Measurements from ENCODE around the gene TULP3. TPM values are rescaled to one million over a fixed set of nuclear protein-coding genes. Genes with fewer than 3 reads are reported as not detected.

TULP3 gene
- total and polyA plus RNA-seq, 9 donors = 27.3 to 58.6 (median 42.1) TPM

GRCh38 chr12:2877047-2877952 lies 13.4 kb upstream of the TULP3 start, which contains the start of the genes FOXM1 and RHNO1:
FOXM1 (minus strand) TSS chr12:2877174; CDS start chr12:2874478, 2,696 bp downstream.
RHNO1 (plus strand) TSS chr12:2877223; CDS start chr12:2885367, 8,144 bp downstream.
- peak within 1 kb of the TSS; percentile 71 to 78 for H3K27ac ChIP-seq
- no peaks in the 10 kb centered on the region for H3K27me3 ChIP-seq
- 0 to 2% (median 0%) methylated on average over 48 to 70 of the region's 70 CpGs for WGBS, 3 donors
- intact Hi-C loops (cut with DNase I) = loop anchor here in 1 of 4 donors (10.0 kb wide), 1 partner anchor 158 kb away; no protein-coding TSS in a partner anchor
- peak; percentile 90 to 95 (median 93) for DNase-seq
- peak within 1 kb of the TSS; percentile 94 for H3K4me3 ChIP-seq
- H3K4me1 ChIP-seq (ENCODE audit: insufficient read depth) = peaks cover 5% of the 10 kb centered on the region
- TF ChIP-seq POLR2A (IDR thresholded peaks at IDR 0.05) = peak; percentile 52
- TF ChIP-seq CTCF (IDR thresholded peaks at IDR 0.05) = peak in 1 of 3 donors; percentile 14
- TF ChIP-seq EP300 (IDR thresholded peaks at IDR 0.05) = no peak
- H3K9me3 ChIP-seq = no peaks in the 10 kb centered on the region
- no peaks in the 10 kb centered on the region for H3K36me3 ChIP-seq

GRCh38 chr12:2877953-2878732 lies 12.5 kb upstream of the TULP3 start:
- Histone ChIP-seq H3K27me3 (no peaks in the 10 kb centered on the region), H3K9me3 (no peaks in the 10 kb centered on the region), H3K27ac (peak overlapping the region; percentile 71 to 78), H3K4me1 (ENCODE audit: insufficient read depth) (peaks cover 5% of the 10 kb centered on the region), H3K36me3 (no peaks in the 10 kb centered on the region), H3K4me3 (peak overlapping the region; percentile 94)
- intact Hi-C loops (cut with DNase I) = loop anchor here in 1 of 4 donors (10.0 kb wide), 1 partner anchor 157 kb away; no protein-coding TSS in a partner anchor
- TF ChIP-seq POLR2A (IDR thresholded peaks at IDR 0.05) = no peak
- no peak for TF ChIP-seq CTCF (IDR thresholded peaks at IDR 0.05)
- TF ChIP-seq EP300 (IDR thresholded peaks at IDR 0.05) = no peak
- DNase-seq = peak in 1 of 5 donors; percentile 25
- WGBS, 3 donors = 27 to 43% (median 29%) methylated on average over 16 of the region's 16 CpGs

DNA sequence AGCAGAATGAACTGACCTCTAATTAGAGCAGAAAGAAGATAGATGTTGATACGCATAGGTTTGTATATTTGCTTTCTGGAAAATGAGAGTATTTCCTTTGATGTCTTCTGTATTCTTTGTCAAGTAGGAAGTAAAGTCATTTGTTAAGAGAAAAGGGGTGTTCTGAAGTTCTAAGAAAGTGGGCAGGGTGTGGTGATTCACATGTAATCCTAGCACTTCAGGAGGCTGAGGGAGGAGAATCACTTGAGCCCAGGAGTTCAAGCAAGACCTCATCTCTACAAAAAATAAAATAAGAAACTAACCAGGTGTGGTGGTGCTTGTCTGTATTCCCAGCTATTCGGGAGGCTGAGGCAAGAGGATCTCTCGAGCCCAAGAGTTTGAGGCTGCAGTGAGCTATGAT lies 10.8 kb upstream of the TULP3 start:
- TF ChIP-seq POLR2A (IDR thresholded peaks at IDR 0.05) (no peak), EP300 (IDR thresholded peaks at IDR 0.05) (no peak), CTCF (IDR thresholded peaks at IDR 0.05) (no peak)
- Histone ChIP-seq H3K27me3 (no peaks in the 10 kb centered on the region), H3K9me3 (no peaks in the 10 kb centered on the region), H3K27ac (no peak overlapping the region), H3K4me1 (ENCODE audit: insufficient read depth) (peaks cover 5% of the 10 kb centered on the region), H3K4me3 (no peak overlapping the region), H3K36me3 (no peaks in the 10 kb centered on the region)
- DNase-seq = no peak
- WGBS, 3 donors = 96 to 99% (median 96%) methylated on average over 3 of the region's 3 CpGs
- intact Hi-C loops (cut with DNase I) = loop anchor here in 1 of 4 donors (10.0 kb wide), 2 partner anchors 45 to 155 kb away; partner anchors contain the start of gene NRIP2

DNA sequence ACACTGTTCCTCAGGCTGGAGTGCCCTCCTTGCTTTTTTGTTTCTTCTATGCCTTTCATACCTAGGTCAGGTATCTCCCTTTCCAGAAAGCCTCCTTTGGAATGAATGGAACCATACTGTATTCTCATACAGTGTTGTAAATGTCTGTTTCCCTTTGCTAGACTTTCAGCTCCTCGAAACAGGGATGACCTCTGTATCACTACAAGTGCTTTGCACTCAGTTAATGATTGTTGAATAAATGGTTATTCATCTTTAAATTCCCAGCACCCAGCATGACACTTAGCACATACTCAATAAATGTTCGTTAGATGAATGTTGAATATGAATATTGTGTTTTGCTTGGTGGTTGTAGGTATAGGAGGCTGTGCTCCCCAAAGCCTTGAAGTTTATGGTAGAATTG lies 5.9 kb upstream of the TULP3 start:
- Histone ChIP-seq H3K36me3 (no peaks in the 10 kb centered on the region), H3K27ac (no peak overlapping the region), H3K4me3 (no peak overlapping the region), H3K9me3 (no peaks in the 10 kb centered on the region), H3K27me3 (no peaks in the 10 kb centered on the region), H3K4me1 (ENCODE audit: insufficient read depth) (peaks cover under 1% of the 10 kb centered on the region)
- intact Hi-C loops (cut with DNase I) = loop anchor here in 1 of 4 donors (10.0 kb wide), 1 partner anchor 50 kb away; the partner anchor contains the start of gene NRIP2
- TF ChIP-seq POLR2A (IDR thresholded peaks at IDR 0.05) = no peak
- no peak for TF ChIP-seq EP300 (IDR thresholded peaks at IDR 0.05)
- TF ChIP-seq CTCF (IDR thresholded peaks at IDR 0.05) = no peak
- 83 to 93% (median 86%) methylated on average over 2 of the region's 2 CpGs for WGBS, 3 donors
- DNase-seq = no peak
